GM12878 (cell line): ENCODE data around the gene C2orf92. TPM values are rescaled to one million over a fixed set of nuclear protein-coding genes. Genes with fewer than 3 reads are reported as not detected.

Experiments
- ATAC-seq: fragments of 200-7000 bp; cut with Tn5 transposase; 3 replicates; pipeline ENCODE4 v1.9.1; 2020; ENCODE audit warnings: mild to moderate bottlenecking, moderate library complexity
- BruUV-seq: library from RNA; stranded (reverse); fragments of 400-500 nt; replicated peaks from 2 replicates; lab custom pipeline; 2021; lab: Mats Ljungman, UMichigan
- CTCF ChIA-PET: fragments of 300-600 bp; sonication (Branson Sonifier 250); formaldehyde crosslinking; extraction: SDS; loops from one replicate; lab custom pipeline; 2021; ENCODE audit warnings: inconsistent platforms; lab: Yijun Ruan, JAX
- POLR2A ChIA-PET: fragments of 350-600 bp; formaldehyde crosslinking; extraction: SDS; loops from one replicate; lab custom pipeline; 2021; ENCODE audit warnings: inconsistent platforms; lab: Charles Lee
- RAD21 ChIA-PET: fragments of 300-600 bp; sonication (Branson Sonifier 250); formaldehyde crosslinking; loops from one replicate; lab custom pipeline; 2023; ENCODE audit warnings: antibody characterized with exemption; ENCODE audit not compliant: unreplicated experiment; lab: Charles Lee
- SMC1A ChIA-PET: fragments of 300-600 bp; sonication (Branson Sonifier 250); formaldehyde crosslinking; loops from one replicate; lab custom pipeline; 2023; ENCODE audit not compliant: unreplicated experiment, uncharacterized antibody; lab: Charles Lee
- DNase-seq: peaks from one replicate; pipeline ENCODE4 v3.0.0-alpha.2; 2011; ENCODE audit warnings: low read depth, low spot score
- FAIRE-seq: peaks from 3 replicates; lab custom pipeline; 2011; peaks lifted over from hg19 to GRCh38; lab: Jason Lieb, UNC
- H2AFZ ChIP-seq: 2 replicates; pipeline ENCODE4 v1.6.0; 2011; ENCODE audit warnings: low read depth, low read length, control low read depth; ENCODE audit not compliant: control insufficient read depth
- H3K27ac ChIP-seq: 2 replicates; pipeline ENCODE4 v1.5.1; 2011; ENCODE audit warnings: control low read depth; ENCODE audit not compliant: control insufficient read depth, insufficient read depth
- H3K27me3 ChIP-seq, 2 experiments: replicated peaks in 1 of 2; 2 replicates each; pipeline versions ENCODE4 v1.6.0 to v1.6.1; 2011; ENCODE audit warnings: low read length in 1 of 2; ENCODE audit not compliant: control insufficient read depth in 2 of 2, insufficient read depth in 2 of 2
- H3K36me3 ChIP-seq, 2 experiments: 2 replicates each; pipeline ENCODE4 v1.5.1; 2011; ENCODE audit warnings: low read length in 1 of 2; ENCODE audit not compliant: control insufficient read depth in 2 of 2, insufficient read depth in 2 of 2
- H3K4me1 ChIP-seq: 2 replicates; pipeline ENCODE4 v1.6.1; 2011; ENCODE audit warnings: mild to moderate bottlenecking, low read length, moderate library complexity, mixed read lengths; ENCODE audit not compliant: control insufficient read depth, insufficient read depth
- H3K4me2 ChIP-seq: 2 replicates; pipeline ENCODE4 v1.6.0; 2011; ENCODE audit warnings: control low read depth; ENCODE audit not compliant: control insufficient read depth, insufficient read depth
- H3K4me3 ChIP-seq: fragments of 200-600 bp; sonication (generic); 2 replicates; pipeline ENCODE4 v1.5.1; 2016
- H3K79me2 ChIP-seq: 2 replicates; pipeline ENCODE4 v1.6.0; 2011; ENCODE audit warnings: low read length; ENCODE audit not compliant: control insufficient read depth, insufficient read depth
- H3K9ac ChIP-seq: 2 replicates; pipeline ENCODE4 v1.8.0; 2011; ENCODE audit warnings: low read length, control low read depth, mixed read lengths; ENCODE audit not compliant: control insufficient read depth, insufficient read depth
- H3K9me3 ChIP-seq: replicated peaks from 3 replicates; pipeline ENCODE4 v1.5.1; 2011; ENCODE audit warnings: mild to moderate bottlenecking, low read length; ENCODE audit not compliant: control insufficient read depth, insufficient read depth
- H4K20me1 ChIP-seq: 2 replicates; pipeline ENCODE4 v1.6.0; 2011; ENCODE audit not compliant: control insufficient read depth, insufficient read depth
- ASH2L ChIP-seq: fragments of 300-600, 200-600 bp; sonication (generic); IDR thresholded peaks from 2 replicates; pipeline ENCODE4 v1.6.1; 2017; ENCODE audit warnings: low read depth, mild to moderate bottlenecking, borderline replicate concordance
- BHLHE40 ChIP-seq, 2 experiments: fragments of 450-650 bp in 1 of 2; IDR thresholded peaks; 2 replicates each; pipeline ENCODE4 v1.6.1; 2011 to 2017; ENCODE audit warnings: low read depth in 2 of 2, borderline replicate concordance in 1 of 2, improper control_type of control experiment in 1 of 2, low read length in 1 of 2, mild to moderate bottlenecking in 1 of 2
- MYC ChIP-seq: IDR thresholded peaks from 2 replicates; pipeline ENCODE4 v1.6.1; 2011; ENCODE audit warnings: mild to moderate bottlenecking, low read length, moderate library complexity, inconsistent platforms; ENCODE audit not compliant: insufficient read depth, insufficient replicate concordance, insufficient read length, severe bottlenecking
- POLR2A ChIP-seq: IDR thresholded peaks from 2 replicates; pipeline ENCODE4 v1.6.1; 2011; ENCODE audit warnings: low read depth, mild to moderate bottlenecking, low read length
- RFX5 ChIP-seq: IDR thresholded peaks from 2 replicates; pipeline ENCODE4 v1.6.1; 2011; ENCODE audit warnings: low read depth, low read length, improper control_type of control experiment
- SRF ChIP-seq, 2 experiments: IDR thresholded peaks; 2 replicates each; pipeline ENCODE4 v1.6.1; 2011; ENCODE audit warnings: low read depth in 2 of 2, low read length in 2 of 2, mild to moderate bottlenecking in 1 of 2, moderate library complexity in 1 of 2
- WGBS: methylation state at CpG from one replicate; pipeline ENCODE4 v1.1.6; 2016; ENCODE audit warnings: low lambda C conversion rate; ENCODE audit not compliant: insufficient replicate concordance, insufficient coverage; ENCODE audit errors: missing lambda C conversion rate; 5-methylcytosine and 5-hydroxymethylcytosine counted together
- in situ Hi-C: fragments of 300-500 bp; cut with MboI; formaldehyde crosslinking; loops from 9 replicates; pipeline ENCODE4 v1.14.3; 2018; ENCODE audit warnings: mixed read lengths
- intact Hi-C: fragments of 100-400 bp; cut with micrococcal nuclease; formaldehyde crosslinking; loops from one replicate; pipeline ENCODE4 v1.14.2; 2022; ENCODE audit not compliant: unreplicated experiment
- polyA plus RNA-seq, 11 experiments: library from polyadenylated mRNA; depleted of rRNA in 4 of 11; unstranded in 6 of 11; stranded (reverse) in 5 of 11; fragments of >200 nt; fragmentation: Nextera tagmentation in 4 of 11; fragmentation: Illumina TruSeq in 1 of 11; extraction: Ambion mirVana in 4 of 11; extraction: Trizol in 1 of 11; gene quantifications; 1 replicate in 1 of 11; 2 replicates in 10 of 11; pipeline versions ENCODE4 v1.2.1 to v1.2.3, GENCODE V29; 2011 to 2016; ENCODE audit warnings: inconsistent platforms in 2 of 11, missing spikeins in 2 of 11, low read depth in 1 of 11
- total RNA-seq, 4 experiments: library from RNA; depleted of rRNA in 3 of 4; stranded (reverse); fragments of >200 nt in 3 of 4; fragmentation: Illumina TruSeq in 1 of 4; extraction: Trizol in 1 of 4; gene quantifications; 2 replicates each; pipeline versions ENCODE4 v1.2.1 to v1.2.3, GENCODE V29; 2013 to 2021

Gene C2orf92
- total and polyA plus RNA-seq, 10 of the 15 experiments (the other 5 are each of a cell fraction or from before 2014, with no cell fraction given): 0.40 to 10.1 (median 3.7) TPM

DNA sequence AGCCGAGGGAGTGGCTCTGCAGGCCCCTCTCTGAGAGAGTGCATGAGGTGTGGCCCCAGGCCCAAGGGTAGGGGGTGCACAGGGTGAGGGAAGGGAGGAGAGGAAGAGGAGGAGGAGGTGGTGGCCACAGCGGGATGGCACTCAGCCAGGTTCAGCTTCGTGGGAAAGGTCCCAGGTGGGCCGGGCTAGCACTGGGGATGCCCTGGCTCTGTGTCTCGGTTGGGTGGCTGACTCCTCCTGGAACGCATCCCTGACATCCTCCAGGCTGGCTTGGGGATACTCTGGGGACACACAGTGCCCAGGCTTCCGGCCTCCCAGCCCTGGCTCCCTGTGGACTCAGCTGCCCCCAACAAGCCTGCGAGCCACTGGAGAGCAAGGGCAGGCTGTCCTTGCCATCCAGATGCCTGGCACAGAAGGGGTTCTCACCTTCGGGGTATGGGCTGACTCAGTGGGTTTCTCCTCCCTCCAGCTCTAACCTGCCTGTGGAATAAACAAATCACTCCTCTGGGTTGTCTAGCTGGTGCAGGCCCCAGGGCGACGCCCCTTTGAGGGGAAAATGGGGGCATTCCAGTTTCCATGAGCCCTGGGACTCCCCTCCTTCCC is 43.3 kb downstream of the C2orf92 start (continued):
- TF ChIP-seq SRF (IDR thresholded peaks at IDR 0.05; ENCODE audit: low read depth in 2 of 2, low read length in 2 of 2): no peak
- no peak for TF ChIP-seq MYC
- no peak for TF ChIP-seq RFX5
- TF ChIP-seq ASH2L: no peak

- in situ Hi-C loops: no loop called here
- SMC1A ChIA-PET: no interaction called here
These were observed 44.0 kb downstream of the C2orf92 start, which contains the start of gene ZAP70 for GRCh38 chr2:97713296-97714083. Gene ZAP70, plus strand, starts transcription at chr2:97713576. Its CDS starts 10,461 bp downstream, at chr2:97724037.

More at GRCh38 chr2:97713296-97714083, 44.0 kb downstream of the C2orf92 start, which contains the start of gene ZAP70:
- H3K79me2 ChIP-seq: no peaks in the 10 kb centered on the region
- H3K4me2 ChIP-seq: no peak within 1 kb of the TSS
- ChIA-PET POLR2A (no interaction called here), RAD21 (no interaction called here), CTCF (interaction anchor here (0.7 to 1.0 kb wide), 3 partner anchors 12 to 555 kb away, joined by 3 read pairs; no protein-coding TSS in a partner anchor)
- H2AFZ ChIP-seq: peak within 1 kb of the TSS; percentile 56
- intact Hi-C loops: no loop called here
- WGBS: 50% methylated on average over 21 of the region's 21 CpGs
- H3K36me3 ChIP-seq: no peaks in the 10 kb centered on the region
- H3K27me3 ChIP-seq: no peaks in the 10 kb centered on the region
- no TSS peak for BruUV-seq
- FAIRE-seq (no peak), ATAC-seq (no peak), DNase-seq (no peak)
- peaks cover 5% of the 10 kb centered on the region; the same call in 1 of the 2 replicates for H3K4me1 ChIP-seq
- H3K9me3 ChIP-seq: no peaks in the 10 kb centered on the region
- H4K20me1 ChIP-seq: no peaks in the 10 kb centered on the region
- no peak within 1 kb of the TSS for H3K4me3 ChIP-seq
- H3K27ac ChIP-seq: no peak within 1 kb of the TSS
- no peak within 1 kb of the TSS for H3K9ac ChIP-seq
- TF ChIP-seq POLR2A (peak; percentile 42; the same call in 1 of the 2 replicates), BHLHE40 (IDR thresholded peaks at IDR 0.05; ENCODE audit: borderline replicate concordance in 1 of 2, low read depth in 2 of 2, low read length in 1 of 2) (no peak)
